Suppressor macrophage (primary cell): Measurements from ENCODE around the gene OSMR.

Experiments used
- DNase-seq, 4 experiments: peaks; one replicate each; pipeline ENCODE4 v3.0.0-alpha.2; 2020 to 2022

The OSMR gene

DNA sequence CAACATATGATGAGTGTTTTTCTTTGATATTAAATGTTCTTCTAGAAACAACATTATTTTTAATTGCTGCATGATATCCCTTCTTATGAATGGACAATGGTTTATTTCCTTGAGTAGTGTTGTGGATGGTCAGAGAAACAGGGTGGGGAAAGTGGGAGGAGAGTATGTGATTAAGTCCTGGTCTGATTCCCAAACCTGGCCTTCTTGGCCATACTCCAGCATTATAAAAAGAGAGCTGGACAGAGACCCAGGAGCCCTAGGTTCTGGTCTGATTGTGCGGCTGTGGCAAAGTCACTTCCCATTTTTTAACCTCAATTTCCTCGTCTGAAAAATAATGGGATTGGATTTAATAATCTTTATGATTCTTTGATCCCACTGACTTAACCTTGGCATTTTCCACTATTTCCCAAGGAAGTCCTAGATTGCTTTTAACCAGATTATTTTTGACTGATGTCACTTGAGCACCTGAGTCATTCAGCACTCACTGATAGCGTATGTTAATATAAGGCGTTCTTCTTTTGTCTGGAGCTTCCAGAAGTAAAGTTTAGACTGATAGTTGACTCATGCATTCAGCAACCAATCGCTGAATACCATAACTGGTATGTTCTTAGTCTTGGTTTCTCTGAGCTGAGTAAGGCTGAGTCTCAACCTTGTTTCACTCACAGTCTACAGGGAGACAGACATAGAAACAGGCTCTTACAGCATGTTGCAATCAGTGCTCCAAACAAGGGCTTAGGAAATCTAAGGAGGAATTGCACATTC lies 26.2 kb downstream of the OSMR start:
- DNase-seq, result peak in 2 of 4 experiments; percentile 2 to 8

DNA sequence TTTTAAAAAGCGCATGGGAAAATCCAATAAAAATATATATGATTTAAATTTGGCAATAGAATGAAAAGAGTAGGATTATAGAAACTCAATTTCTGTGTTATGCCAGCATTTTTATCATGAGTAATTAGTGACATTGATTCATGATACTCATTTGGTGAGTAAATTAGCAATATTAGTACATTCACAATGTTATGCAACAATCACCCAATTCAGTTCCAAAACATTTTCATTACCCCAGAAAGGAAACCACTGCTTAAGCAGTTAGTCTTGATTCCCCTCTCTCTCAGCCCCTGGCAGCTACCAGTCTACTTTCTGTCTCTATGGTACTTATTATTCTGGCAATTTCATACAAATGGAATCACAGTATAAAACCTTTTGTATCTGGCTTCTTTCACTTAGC lies 27.0 kb downstream of the OSMR start:
- no peak for DNase-seq

DNA sequence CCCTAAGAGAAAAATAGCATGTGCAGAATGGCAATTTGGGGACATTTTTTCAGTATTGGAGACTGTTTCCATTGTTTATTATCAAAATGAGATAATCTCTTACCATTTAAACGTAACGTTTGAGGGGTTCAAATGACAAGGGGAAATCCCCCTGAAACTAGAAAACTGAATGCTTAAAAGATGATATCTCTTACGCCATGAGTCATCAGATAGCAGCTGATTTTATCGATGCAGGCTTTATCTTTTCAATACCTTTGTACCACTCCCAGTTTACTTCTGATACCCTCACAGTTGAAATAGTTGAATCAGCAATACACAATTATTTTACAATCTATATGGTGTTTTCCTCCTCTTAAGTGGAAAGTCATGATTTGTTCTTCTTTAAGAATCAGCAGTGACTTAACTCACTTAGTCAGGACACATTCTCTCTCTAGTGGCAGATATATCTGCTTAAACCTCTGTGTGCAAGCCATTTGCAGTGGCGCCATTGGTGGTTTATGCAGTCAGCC lies 29.2 kb downstream of the OSMR start:
- DNase-seq, result no peak

DNA sequence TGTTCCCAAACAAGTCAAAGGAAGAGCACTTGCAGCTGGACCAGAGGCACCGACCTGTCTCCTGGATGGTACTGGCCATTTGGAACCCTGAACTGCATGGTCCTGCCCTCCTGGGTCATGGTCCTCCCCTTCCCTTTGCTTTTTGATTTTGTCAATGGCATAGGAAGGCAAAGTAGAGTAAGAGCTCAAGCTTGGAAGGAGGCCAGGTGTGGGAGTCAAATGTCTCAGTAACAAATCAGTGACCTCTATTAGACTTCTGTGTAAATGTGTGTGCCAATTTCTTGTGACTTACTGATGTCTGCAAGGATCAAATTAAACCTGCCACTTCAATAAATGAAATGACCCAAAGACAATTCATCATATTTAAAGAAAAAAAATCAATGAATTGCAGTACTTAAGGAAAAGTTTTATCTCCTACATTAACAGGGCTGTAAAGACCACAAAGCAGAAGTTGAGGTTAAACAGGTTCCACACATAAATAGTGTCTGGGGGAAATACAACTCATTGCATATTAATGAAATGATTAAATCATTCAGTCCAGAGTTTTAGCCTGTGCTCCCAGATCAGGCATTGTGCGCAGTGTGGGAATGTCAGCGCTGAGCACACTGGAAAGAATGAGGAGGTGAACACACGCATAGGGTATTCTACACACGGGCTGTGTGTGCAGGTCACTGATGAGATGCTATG lies 32.7 kb downstream of the OSMR start:
- DNase-seq, result no peak

DNA sequence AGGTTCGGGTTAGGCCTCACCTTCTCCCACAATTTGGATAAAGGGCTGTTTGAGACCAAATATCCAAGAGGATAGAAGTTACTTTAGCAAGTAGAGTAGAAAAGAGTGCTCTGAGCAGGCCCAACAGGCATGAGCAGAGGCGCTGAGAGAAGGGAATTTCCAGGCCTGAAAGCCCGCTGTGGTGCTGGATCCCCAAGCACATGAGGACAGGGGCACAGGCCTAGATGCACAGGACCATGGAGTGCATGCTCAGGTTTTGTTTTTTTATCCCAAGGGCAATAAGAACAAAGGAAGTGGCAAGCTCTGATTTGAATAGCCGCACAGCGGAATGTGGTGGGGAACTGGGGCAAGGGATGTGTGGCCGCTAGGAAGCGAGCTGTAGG lies 33.3 kb downstream of the OSMR start:
- no peak for DNase-seq

DNA sequence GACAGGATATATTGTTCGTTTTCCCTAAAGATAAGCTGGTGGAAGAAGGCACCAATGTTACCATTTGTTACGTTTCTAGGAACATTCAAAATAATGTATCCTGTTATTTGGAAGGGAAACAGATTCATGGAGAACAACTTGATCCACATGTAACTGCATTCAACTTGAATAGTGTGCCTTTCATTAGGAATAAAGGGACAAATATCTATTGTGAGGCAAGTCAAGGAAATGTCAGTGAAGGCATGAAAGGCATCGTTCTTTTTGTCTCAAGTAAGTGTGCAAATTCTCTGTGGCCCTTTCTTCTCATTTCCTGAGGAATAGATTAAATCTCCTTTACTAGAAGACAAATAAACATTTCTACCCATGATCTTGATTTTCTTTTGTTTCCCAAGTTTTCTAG lies 38.0 kb downstream of the OSMR start:
- DNase-seq, result no peak

DNA sequence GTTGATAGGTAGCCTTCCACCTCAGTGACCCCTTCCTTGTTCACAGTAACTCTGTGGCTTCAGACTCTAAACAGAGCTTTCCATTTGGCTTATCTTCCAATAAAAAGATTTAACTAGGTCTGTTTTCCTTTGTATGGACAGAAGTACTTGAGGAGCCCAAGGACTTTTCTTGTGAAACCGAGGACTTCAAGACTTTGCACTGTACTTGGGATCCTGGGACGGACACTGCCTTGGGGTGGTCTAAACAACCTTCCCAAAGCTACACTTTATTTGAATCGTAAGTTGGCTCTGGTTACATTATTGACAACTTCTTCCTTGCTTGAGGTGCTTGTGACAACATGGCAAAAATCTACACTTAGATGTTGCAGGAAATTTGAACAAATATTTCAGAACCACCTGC lies 39.4 kb downstream of the OSMR start:
- DNase-seq, result no peak

DNA sequence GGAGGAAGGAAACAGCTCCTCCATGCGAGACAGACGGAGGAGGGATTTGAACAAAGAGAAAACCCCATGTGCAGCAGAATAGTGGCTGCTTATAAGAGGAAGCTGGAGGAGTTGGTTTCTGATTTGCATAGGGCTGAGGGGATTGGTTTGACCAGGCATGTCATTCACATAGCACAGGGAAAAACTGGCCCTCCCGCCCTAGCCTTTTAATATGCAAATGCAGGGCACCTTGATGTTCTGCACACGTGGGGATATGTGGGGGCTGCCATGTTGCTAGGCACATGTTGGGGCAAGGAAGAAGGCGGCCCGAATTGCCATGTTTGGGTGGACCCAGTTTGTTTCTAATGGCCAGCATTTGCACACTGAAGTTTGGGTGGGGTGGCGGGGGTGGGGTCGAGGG lies 42.2 kb downstream of the OSMR start:
- DNase-seq, result no peak

DNA sequence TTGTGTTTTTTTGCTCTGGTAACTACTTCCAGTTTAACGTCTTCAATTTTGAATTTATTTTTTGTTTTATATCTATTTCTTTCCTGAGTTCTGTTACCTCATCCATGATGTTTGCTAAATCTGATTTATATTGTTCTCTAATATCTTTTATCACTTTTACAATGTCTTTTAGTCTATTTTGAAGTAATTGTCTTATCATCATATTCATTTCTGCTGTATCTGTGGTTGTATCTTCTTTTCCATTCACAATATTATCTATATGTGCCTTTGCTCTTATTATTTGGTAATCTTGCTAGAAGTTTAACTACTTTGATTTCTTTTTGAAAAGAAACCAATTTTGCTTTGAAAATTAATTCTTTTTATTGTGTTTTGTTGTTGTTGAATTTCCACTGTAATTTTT lies 43.6 kb downstream of the OSMR start:
- DNase-seq, result no peak

DNA sequence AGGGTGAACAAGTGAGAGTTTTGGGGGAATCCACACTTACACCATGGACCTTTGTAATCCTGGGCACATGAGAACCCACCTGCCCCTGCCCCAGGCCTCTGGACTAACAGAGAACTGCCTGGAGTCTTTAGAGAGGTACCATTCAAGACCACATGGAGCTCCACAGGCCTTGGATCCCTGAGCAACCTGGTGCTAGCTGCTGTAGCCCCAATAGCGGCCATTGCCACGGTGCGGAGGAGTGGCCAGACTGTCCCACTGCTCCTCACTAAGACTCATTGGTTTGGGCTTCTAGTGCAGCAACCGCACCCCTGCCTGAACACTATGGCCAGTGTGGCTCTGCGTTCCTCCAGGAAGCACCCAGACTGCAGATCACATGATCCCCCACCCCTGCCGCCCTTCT lies 45.8 kb downstream of the OSMR start:
- no peak for DNase-seq

DNA sequence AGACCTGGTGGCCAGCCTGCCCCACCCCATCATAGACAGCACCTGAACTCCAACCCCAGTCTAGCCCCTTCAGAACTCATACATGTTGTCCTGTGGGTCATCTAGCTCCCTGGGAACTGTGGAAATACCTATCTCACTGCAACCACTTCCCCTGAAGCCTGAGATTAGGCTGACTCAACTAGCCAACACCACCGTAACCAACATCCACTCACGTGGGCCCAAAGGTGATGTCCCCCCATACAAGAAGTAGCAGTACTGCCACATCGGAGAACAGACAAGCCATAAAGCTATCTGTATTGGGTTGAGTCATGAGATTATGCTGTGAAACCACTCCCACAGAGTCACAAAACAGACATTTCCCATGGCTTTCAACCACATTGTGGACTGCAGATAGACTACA lies 46.6 kb downstream of the OSMR start:
- DNase-seq, result no peak

DNA sequence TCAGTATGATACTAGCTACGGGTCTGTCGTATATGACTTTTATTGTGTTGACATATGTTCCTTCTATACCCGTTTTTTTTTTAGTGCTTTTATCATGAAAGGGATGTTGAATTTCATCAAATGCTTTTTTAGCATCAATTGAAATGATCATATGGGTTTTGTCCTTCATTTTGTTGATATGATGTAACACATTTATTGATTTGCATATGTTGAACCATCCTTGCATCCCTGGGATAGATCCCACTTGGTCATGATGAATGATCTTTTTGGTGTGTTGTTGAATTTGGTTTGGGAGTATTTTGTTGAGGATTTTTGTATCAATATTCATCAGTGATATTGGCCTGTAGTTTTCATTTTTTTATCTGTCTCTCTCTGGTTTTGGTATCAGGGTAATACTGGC lies 50.9 kb downstream of the OSMR start:
- DNase-seq, result no peak

DNA sequence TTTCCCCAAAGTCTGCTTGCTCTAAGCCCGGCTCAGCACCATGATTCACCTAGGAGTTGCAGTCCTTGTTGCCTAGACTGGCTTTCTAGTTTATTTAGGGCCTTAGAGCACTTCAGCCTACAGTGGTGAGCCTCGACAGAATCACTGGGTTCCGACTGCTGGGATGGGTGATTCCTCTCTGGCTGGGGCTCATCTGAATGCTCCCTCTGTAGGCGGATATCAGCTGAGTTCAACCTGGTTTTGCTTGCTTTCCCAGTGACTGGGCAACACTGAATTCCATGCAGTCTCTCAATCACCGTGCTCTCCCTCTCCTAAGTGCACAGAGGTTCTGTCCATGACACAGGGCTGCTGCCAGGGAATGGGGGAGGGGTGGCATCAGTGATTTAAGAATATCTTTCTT lies 54.1 kb downstream of the OSMR start:
- DNase-seq, result no peak

DNA sequence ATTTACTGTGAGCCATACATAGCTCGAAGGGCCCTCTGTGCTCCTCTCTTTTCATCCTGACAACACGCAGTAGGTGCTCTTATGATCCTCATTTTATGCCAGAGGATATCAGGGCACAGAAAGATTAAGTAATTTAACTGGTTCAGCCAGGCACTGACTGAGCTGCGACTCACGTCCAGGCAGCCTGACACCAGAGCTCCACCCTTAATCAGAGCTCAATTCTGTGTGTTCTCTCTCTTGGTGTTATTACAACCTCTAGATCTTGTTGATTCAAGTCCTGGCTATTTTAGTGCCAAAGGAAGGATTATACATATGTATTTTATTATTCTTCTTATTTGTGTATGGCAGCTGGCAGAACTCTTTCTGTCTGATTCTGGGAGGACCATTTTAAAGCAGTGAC lies 59.7 kb downstream of the OSMR start:
- no peak for DNase-seq

DNA sequence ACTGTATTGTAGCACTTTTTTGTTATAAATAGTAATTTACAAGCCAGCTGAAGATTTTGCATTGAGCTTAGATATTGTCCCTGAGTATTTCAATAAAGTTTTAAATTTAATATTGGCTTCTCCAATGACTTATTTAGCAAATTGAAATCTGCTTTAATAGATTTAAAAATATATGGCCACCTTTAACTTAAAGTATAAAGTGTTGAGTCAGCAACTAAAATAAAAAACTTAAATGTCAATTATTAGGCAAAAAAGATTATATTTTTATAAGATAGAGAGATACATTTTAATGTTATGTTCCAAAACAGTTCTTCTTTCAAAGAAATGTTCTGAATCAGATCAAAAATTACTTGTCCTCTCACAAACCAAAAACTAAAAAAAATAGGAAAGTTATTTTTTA lies 60.7 kb downstream of the OSMR start:
- DNase-seq, result no peak

DNA sequence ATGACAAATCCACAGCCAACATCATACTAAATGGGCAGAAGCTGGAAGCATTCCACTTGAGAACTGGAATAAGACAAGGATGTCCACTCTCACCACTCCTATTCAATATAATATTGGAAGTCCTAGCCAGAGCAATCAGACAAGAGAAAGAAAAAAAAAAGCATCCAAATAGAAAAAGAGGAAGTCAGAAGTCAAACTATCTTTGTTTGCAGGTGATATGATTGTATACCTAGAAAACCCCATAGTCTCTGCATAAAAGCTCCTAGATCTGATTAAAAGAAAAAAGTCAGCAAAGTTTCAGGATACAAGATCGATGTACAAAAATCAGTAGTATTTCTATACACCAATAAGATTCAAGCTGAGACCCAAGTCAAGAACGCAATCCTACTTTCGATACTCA lies 66.1 kb downstream of the OSMR start:
- DNase-seq, result no peak

DNA sequence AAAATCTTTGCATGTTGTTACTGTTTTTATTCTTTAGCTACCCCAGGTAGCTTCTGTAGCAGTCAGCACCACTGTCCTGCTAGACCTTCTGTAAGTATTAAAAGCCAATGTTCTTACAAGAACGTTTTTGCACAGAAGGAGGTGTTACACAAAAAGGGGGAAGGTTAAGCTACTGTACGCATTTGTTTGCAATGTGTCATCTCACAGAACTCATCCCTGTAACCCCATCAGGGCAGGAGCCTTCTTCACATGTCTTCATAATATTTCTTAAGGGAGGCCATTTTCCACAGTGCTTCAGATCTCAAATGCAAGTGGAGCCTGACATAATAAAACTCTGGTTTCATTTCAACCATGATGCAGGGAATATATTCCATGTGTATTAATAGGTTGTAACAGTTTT lies 67.9 kb downstream of the OSMR start:
- no peak for DNase-seq

DNA sequence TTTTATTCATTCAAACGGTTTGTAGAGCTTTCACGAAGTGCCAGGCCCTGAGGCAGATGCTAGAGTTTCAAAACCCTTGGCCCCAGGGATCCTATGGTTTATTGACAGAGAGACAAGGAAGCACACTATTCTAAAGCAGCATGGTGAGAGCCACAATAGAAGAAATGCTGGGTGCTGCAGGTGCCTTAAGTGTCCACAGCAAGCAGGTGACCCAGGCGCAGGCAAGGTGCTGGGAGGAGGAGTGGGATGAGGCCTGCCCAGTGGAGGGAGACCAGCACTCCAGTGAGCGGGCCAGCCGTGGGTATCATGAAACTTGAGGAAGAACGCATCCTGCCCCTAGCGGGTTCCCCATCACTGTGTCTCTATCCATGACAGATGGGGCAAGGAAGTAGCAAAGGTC lies 71.0 kb downstream of the OSMR start:
- no peak for DNase-seq

DNA sequence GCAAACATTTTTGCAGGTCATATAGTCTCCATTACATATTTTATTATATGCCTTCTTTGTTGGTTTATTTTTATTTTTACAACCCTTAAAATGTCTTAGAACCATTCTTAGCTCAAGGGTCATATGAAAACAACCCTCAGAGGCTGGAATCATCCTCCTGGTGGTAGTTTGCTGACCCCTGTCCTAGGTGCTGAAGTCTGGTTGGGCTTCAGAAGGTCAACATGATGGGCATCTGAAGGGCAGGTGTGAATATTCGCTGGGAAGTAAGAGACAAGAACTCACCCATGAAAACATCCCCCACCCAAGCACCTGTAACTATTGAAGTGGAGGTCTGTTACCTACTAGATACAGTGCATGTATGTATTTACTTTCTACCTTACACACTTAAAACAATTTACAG lies 75.4 kb downstream of the OSMR start:
- peak in 2 of 4 experiments; percentile 5 to 8 for DNase-seq

DNA sequence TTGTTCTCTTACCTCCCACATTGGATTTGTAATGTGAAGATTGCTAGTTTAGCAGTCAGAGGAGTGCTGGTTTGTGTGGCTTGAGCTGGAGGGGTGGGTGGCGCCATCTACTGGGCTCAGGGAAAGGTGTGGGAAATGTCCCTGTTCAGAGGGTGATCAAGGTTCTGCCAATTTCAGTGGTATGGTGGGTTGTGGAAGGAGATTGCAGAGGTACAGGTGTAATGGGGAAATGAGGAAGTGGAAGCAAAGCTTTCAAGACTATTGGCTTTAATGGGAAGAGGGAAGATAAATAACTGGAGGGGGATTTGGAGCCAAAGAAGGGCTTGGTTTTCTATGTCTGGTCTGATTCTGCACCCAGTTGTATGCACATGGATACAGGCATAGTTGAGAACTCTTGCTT lies 76.4 kb downstream of the OSMR start:
- DNase-seq, result peak; percentile 37 to 67 (median 52)

DNA sequence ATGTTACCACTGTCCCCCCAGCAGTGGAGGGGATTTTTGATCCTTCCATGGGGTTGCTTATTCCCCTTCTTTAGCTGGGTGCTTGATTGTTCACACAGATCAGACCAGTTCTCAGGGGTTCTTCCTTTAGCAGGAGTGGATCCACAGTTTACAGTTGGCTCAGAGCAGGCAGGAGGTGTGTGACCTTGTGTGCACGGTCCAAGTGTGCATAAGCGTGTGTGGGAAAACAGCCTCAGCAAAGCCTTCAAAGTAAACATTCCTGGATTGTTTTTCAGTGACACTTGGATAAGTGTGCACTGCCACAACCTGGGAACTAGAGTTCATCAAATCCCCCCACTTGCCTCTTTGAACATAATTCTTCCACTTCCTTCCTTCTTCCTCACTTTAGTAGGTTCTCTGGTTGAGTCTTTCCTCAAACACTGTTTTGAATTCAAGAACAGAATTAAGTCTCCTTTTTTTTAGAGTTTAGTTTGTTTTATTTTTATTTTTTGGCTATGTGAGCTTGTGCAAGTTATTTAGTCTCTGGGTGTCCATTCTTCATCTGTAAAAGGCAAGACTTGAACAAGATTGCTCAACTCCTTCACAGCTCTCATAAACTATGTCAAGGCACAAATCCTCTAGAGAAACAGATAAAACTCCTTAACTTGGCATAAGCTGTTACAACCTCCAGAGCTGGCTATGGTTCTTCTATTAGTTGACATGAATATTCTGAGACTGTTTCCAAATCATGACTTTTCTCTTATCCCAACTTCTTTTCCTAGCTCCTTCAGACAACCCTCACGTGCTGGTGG lies 78.0 kb downstream of the OSMR start:
- DNase-seq, result no peak

DNA sequence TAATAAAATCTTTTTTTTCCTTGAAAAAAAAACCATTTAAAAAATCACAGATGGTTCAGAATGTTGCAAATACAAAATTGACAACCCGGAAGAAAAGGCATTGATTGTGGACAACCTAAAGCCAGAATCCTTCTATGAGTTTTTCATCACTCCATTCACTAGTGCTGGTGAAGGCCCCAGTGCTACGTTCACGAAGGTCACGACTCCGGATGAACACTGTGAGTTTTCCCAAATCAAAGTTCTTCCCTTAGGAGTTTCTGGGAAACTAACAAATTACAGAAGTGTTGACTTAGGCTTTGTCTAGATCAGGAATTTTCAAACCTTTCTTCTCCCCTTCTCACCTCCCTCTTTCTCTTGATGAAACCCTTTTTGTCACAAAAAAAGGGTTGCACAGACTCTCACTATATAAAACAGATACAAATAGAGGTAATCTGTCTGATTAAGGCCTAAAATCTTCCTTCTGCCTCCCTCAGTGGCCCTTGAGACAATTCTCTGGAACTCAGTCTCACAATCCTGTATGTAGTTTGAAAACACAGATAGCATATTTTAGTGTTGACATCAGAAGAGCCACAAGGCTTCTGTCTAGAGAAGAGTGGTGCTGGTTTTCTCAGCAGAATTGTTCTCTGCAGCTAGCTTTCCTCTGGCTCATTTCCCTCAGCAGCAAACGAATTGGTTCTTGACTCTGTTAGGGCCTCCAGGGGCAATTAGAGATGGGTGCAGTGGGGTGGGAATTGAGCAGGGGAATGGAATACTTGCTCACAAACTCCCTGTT lies 79.5 kb downstream of the OSMR start:
- DNase-seq, result no peak

DNA sequence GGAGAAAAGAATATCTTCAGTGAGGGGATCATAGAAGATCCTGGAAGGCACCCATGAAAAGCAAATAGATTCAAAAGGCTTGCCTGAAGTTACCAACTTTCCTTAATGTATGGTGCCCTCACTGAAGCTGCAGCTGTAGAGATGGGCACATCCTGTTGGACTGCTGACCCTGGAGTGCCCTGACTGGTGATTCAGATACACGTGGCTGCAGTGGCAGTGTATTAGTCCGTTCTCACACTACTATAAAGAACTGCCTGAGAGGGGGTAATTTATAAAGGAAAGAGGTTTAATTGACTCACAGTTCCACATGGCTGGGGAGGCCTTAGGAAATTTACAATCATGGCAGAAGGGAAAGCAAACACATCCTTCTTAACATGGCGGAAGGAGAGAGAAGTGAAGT lies 80.3 kb downstream of the OSMR start:
- DNase-seq, result no peak
